GM12873 (cell line): ENCODE data around the gene HARBI1.

Experiments used
- CTCF ChIP-seq: IDR thresholded peaks from 2 replicates; pipeline ENCODE4 v1.5.1; 2012; ENCODE audit warnings: low read depth, mild to moderate bottlenecking, moderate library complexity, low read length, control low read depth; ENCODE audit not compliant: insufficient read depth; ENCODE audit errors: missing control alignments

HARBI1 gene

GRCh38 chr11:46661836-46662235 lies 44.8 kb upstream of the HARBI1 start:
- no peak for TF ChIP-seq CTCF

DNA sequence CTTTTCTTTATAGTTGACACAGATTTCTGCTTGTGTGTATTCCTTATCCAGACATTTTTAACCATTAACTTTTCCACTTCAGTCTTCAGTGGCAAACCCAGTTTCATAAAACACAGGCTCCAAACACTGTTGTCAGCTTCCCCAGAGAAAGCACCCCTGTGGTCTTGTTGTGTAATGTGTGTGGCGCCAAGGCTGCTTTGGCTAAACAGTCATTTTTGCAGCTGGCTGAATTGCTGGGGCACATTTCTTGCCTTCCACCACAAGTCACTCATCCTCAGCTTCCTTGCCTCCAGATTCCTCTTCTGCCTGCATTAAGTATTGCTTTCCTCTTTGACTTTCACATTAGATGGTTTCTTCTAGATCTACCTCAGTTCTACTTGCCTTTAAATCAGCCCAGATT lies 42.9 kb upstream of the HARBI1 start:
- no peak for TF ChIP-seq CTCF

DNA sequence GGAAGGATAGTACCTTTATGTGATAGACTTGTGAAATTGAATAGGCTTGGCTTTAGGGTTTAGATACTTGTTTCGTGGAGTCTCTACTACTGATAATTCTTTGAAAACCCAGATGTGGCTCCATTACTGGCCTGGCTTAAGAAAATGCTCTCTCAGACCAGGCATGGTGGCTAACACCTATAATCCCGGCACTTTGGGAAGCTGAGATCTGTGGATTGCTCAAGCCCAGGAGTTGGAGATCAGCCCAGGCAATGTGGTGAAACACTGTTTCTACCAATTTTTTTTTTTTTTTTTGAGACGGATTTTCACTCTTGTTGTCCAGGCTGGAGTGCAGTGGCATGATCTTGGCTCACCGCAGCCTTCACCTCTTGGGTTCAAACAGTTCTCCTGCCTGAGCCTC lies 41.2 kb upstream of the HARBI1 start:
- TF ChIP-seq CTCF = no peak

DNA sequence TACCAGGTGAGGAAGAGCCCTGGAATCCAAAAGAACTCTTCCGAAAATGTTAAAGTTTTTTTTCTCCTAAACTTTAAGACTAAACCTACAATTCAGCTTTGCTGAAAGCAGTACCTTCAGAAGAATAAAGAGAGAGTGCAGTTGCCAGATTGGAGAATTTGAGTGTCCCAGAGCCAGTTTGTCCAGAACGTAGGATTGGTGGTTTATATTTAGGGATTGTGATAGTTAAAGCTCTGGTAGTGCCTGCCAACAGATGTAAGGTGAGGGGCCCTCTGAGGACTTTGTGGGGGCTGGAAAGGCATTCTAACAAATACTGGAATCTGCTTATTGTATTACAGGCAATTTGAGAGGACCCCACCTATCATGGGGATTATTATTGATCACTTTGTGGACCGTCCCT lies 40.2 kb upstream of the HARBI1 start:
- no peak for TF ChIP-seq CTCF

DNA sequence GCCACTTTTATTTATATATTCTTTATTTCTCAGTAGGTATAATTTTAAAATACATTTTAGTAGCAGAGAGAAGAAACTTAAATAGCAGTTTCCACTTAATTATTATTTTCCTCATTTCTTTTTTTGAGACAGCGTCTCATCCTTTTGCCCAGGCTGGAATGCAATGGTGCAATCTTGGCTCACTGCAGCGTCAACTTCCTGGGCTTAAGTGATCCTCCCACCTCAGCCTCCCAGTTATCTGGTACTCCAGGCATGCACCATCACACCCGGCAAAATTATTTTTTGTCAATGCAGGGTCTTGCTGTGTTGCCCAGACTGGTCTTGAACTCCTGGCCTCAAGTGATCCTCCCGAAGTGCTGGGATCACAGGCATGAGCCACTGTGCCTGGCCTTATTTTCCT lies 38.6 kb upstream of the HARBI1 start:
- TF ChIP-seq CTCF = no peak

DNA sequence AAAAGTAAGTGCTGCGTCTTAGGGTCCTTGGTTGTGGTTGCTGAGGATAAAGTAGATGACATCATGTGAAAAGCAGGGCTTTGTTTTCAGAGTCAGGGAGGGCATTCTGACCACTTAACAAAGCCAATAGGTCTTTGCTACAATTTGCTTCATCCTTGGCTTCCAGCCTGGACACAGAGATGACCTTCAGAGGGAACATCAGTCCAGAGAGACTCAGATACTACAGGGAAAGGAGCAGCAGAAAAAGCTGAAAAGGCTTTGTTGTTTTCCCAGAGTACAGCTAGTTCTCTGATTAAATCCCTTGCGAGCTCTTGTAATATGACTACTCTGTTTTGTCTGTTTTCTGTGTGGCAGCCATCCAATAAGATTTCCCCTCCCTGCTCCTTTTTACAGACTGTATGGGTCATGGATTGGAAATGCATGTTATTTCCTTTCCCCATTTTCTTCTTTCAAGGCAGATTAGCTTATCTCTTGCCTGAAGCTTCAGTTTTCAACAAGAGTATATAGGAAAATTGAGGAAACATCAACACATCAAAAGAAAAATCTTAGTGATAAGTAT lies 32.2 kb upstream of the HARBI1 start:
- TF ChIP-seq CTCF = no peak

GRCh38 chr11:46643986-46644385 lies 27.0 kb upstream of the HARBI1 start:
- no peak for TF ChIP-seq CTCF
